Embryonic facial prominence (tissue), 1 donor: ENCODE results near the gene MOBP.

ENCODE experiments used
- DNase-seq: peaks from one replicate; pipeline ENCODE4 v3.0.0-alpha.2; 2016; ENCODE audit errors: extremely low spot score

Gene MOBP

DNA sequence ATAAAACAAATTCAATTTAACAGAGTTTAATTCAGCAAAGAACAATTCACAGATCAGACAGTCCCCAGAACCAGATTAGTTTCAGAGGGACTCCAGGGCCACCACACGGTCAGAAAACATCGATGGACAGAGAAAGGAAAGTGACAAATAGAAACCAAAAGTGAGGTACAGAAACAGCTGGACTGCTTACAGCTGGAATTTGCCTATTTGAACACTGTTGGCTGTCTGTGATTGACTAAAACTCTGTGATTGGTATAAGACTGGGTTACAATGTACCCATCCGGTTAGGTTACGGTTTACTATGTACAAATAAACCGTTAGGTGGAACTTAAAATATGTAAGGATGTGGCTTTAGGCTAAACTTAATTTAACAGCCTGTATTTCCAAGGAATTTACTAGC lies 30.3 kb downstream of the MOBP start:
- DNase-seq: no peak

DNA sequence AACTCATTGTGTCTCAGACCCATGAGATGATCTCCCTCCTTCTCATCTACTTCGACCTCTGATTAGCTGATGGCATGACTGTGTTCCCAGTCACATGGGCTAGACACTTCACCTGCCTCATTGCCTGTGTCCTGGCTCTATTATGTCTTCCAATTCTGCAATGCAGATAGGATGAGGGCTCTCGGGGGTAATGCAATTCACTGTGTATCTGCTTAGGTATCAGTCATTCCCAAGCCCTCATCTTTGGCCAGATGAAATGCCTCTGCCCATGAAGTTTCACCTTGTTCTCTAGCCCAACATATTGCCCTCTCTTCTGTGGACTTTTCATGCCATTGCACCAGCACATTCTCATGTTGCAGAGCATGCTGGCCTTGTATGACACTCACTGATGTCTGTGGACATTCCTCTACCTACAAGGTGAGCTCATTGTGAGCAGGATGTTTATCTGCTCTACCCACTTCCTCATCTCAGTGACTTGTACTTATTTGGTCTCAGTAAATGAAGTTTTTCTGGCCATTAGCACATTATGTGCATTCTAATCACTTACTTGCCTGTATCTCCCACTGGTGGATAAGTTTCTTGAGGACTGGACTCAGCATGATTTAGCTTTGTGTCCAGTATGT lies 32.3 kb downstream of the MOBP start:
- DNase-seq: no peak

DNA sequence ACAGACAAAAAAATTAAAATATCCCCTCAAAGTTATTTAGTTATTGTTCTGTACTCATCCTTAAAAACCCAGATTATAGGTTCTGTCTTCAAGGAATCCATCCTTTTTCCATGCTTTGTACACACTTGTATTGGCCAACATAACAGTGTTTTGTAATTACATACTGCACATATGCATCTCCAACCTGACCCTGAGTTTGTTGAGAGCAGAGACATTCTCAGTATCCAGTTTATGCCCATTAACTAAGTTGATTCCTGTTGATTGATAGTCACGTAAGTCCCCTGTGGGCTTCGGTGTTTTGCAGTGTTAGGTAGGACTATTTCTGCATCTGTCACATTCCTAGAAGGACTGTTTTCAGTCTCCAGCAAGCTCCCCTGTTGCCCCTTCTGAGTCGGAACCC lies 33.6 kb downstream of the MOBP start:
- no peak for DNase-seq

DNA sequence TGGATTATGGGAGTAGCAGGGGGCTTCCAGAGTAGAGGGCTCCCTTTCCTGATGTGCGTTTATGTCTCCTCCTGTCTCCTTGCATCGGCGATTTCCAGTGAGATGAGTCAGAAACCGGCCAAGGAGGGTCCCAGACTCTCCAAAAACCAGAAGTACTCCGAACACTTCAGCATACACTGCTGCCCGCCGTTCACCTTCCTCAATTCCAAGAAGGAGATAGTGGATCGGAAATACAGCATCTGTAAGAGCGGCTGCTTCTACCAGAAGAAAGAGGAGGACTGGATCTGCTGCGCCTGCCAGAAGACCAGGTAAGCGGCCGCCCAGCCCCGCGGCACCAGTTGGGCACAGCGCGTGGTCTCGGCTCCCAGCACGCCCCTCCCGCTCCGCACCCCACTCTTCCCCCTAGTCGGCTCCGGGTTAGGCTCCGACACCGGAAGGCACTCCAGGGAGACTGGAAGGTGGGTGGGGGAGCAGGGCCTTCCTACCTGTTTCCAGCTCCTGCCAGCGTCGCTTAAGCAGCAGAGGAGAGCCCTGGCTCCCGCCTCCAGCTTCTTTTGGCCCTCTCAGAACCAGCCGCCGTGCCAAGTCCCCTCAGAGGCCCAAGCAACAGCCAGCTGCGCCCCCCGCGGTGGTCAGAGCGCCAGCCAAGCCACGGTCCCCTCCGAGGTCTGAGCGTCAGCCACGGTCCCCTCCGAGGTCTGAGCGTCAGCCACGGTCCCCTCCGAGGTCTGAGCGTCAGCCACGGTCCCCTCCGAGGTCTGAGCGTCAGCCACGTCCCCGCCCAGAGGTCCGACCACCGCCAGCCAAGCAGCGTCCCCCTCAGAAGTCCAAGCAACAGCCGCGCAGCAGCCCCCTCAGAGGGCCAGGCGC lies 34.7 kb downstream of the MOBP start:
- DNase-seq: no peak

DNA sequence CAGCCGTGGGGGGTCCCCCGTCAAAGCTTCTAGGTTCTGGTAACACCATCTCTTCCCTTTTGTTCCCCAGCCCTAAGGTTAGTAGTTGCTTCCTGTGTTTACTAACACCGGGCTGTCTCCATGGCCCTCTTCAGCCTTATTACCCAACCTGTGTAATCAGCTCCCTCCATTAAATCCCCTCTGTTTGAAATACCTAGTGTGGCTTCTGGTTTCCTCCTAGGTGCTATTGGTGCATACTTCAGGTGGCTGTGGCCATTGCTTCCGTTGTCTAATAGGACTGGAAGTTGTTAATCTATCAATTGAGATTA lies 35.3 kb downstream of the MOBP start:
- DNase-seq: no peak

DNA sequence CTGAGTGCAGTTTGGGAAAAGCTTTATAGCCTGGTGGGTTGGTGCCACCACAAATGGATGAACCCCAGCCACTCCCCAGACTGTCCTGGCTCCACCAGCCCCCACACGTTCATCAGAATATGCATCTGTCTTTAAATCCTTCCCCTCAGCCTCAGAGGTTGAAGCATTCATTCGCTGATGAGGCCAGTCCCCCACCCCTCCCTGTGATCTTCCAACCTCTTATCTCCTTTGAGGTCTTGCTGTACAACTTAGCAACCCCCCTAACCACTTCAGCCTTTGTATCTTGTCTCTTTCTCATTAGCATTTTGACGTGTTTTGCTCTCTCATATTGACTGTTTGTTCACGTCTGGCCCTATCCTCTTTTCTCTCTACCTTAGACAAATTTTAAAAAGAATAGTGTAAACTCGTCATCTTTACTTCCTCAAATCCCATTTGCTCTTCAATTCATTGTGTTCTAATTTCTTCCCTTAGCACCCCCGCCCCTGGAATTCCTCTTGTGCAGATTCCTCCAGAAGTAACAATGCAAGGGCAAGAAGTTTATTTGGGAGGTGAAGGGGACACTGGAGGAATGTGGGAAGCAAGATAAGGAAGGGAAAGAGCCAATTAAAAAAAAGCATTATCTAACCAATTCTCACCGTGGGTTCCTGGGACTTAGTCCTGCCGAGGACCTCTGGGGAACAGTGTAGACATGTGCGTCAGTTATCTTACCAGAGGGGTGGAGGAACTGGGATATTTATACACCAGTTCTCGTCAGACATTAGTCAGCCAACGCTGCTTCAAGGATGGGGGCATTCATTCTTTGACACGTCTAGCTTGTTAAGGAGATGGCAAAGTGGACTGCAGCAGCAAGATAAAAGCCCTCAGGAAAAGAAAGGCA lies 38.6 kb downstream of the MOBP start:
- DNase-seq: no peak

DNA sequence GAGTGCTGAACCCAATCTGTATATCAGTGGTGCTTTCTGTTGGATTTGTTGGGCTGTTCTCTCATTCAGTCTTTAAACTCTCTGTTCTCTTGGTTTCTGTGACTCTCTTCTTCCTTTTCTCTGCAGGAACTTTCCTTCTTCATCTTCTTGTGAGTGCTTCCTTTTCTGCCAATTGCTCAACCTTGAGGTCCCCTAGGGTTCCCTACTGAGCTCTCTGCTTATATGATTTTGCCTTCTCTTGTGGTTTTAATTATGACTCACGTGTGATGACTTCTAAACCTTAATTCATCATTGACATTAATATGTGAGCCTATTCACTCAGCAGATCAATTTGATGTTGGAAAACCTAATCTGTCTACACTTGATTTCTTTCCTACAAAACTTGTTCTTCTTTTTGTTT lies 39.4 kb downstream of the MOBP start:
- no peak for DNase-seq

DNA sequence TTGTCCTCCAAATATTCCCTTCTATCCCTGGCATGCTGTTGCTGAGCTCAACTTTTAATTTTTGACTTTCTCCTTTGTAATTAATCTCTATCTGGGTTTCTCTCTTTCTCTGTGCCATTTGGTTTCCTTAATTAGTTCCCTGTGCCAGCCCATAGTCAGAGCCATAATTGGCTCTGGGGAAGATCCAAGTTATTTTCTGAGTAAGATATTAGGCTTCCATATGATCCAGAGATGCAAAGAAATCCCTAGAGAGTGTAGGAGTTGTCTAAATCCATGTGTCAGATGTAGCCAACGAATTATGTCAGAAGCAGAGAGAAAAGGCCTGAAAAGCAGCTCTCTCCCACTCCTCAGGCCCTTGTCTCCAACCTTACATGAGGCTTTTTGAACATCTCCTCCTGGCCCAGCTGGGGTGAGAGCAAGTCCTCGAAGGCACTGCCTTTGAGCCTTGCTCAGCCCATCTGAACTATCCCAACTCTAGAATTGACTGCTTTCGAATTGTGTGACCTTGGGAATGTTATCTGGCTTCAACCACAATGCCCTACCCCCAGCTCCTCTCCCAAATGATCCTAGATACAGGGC lies 46.4 kb downstream of the MOBP start:
- no peak for DNase-seq

DNA sequence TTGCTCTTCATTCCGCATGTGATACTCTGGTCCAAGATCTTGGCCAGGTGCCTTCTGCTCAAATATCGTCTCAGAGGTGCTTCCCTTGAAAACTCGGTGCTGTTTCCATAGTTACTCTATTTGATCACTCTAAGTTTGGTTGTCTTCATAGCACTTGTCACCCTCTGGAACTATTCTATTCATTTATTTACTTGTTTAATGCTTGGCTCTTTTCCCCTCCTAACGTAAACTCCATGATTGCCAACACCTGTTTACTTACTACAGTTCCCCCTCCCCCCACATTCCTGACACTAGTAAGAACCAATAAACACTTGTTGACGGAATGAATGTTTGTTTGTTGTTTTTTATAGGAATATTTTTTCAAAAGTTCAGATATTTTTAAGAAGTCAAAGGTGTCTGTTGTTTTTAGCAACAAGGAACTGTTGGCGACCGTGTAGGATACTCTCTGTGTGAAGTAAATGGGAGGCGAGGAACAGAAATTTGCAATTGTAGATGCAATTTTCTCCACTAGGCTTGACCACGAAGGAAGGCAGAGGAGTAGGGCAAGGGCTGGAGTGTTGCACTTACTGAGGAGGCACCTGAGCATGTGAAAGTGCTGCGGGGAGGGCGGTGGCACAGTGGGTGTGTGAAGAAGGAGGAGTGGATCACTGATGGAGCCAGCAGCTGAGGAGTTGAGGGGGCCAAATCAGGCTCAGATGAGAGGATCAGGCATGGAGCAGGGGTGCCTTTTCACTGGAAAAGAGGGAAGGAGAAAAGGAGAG lies 48.4 kb downstream of the MOBP start:
- no peak for DNase-seq

DNA sequence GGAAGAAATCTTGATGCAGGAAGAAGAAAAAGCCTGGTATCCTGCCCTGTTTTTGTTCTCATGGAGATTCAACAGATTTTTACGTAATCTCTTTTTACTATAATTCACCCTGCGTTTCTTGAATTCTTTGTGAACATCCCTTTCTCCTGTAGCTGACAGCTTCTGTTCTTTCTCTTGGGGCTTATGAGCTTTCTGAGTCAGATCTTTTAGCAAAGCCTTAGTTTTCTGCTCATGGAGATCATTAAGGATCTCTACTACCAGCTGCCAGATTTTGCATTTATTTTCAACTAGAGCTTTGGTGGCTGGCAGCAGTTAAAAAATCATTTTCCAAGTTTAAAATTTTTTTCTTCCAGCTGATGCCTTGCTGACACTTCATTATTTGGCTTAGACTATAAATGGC lies 51.6 kb downstream of the MOBP start:
- no peak for DNase-seq

DNA sequence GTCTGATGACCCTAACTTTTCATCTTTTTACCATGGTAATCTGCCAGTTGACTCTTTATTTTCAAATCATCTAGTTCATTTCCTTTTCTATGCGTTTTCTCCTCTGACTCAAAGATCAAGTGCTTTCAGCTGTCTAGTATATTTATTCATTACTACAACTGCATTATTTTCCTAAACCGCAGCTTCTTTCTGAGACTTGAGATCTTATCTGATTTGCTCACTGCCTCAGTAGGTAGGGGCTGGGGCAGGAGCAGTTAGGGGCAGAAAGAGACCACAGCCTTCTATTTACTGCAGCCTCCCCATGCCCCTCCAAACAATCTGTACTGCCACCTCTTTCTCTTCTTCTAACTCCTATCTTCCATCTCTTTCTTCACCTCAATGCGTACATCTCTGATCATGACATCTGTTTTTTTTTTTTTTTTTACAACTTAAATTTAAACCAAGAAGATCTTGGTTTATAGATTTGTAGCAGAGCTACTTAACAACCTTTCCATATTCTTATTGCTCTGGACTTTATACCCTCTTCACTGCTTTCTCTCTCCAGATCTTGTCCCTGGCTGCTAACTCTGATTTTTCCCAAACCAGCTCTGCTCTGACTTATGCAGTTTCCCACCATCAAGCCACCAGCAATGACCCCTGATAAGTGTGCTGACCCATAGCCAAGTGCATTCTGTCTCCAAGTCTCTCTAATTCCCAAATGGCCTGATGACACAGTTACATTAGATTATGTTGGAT lies 52.2 kb downstream of the MOBP start:
- no peak for DNase-seq

DNA sequence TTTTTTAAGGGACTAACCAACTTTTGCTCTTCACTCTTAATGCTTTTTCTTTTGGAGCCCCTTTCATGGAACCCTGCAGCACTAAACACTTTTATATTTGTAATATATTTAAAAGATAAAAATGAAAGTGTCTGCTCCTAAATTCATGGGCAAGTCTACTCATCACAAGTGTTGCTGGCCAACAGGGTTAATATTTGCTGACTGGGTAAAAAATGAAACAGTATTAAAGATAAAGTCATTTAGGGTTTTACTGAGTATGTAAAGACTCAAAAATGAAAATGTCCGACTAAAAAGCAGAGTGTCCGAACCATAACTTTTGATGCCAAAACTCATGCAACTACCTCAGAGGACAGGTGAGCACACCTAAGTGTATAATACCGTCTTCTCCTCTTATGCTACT lies 54.0 kb downstream of the MOBP start:
- DNase-seq: no peak

DNA sequence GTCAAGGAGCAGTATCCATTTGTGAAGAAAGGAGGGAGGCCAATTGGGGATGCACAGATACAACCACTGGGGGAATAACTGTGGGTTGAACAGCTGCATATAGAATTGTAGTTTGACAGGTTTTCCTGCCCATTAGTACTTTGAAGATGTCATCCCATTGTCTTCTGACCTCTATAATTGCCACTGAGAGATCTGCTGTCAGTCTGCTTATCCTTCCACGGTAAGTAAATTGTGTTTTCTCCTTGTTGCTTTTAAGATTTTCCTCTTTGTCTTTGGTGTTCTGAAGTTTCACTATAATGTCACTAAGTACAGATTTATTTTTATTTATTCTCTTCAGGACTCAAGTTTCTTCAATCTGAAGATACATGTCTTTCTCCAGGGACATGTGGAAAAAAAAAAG lies 56.6 kb downstream of the MOBP start:
- no peak for DNase-seq

DNA sequence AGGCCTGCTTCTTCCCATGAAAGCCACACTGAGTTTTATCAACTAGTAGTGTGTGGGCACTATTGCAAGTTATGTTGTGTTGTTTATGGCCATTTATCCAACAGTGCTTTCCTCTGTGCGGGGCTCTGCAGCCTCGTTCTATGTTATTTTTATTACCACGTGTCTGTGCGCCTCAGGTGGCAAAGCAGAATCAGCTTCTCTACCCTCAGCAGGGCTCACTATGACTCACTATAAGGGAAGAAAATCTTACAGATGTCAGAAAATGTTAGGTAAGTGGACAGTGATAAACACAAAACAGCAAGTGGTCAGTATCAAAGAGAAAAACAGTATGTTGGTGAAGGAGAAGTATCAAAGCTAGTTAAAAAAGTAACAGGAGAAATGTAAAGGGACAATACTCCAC lies 61.4 kb downstream of the MOBP start:
- no peak for DNase-seq

DNA sequence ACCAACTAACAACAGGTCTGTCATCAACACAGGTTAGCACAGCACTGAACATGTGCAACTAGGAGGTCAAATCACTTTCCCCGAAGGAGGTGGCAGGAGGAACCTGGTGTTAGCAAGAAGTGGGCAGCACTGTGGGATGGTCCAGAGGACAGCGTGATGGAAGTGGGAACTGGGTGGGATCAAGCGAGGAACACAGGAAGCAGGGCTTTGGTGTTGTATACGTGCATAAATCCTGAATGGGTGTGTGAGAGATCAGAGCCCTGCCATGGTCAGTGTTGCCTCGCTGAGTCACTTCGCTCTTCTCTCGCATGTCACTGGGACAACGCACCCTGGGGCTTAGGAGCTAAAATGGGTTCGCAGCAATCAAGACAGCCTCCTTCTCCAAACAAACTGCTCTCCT lies 62.1 kb downstream of the MOBP start:
- no peak for DNase-seq

DNA sequence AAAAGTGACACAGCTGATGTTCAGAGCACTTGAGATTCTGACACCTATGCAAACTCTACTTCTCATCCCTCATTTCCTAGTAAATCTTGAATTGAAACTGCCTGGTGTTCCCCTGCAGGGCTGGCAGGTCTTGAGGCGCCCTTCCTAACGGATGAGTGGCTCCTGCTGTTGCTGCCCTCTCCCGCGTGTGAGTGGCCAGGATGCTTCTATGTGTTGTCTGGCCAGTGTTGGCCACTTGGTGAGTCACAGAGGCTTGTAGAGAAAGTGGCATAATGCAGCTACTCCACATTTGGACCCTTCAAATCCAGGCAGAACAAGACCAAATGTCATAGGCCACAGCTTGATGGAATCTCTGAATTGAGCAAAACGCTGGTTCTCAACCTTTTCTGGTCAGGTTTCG lies 63.6 kb downstream of the MOBP start:
- no peak for DNase-seq

DNA sequence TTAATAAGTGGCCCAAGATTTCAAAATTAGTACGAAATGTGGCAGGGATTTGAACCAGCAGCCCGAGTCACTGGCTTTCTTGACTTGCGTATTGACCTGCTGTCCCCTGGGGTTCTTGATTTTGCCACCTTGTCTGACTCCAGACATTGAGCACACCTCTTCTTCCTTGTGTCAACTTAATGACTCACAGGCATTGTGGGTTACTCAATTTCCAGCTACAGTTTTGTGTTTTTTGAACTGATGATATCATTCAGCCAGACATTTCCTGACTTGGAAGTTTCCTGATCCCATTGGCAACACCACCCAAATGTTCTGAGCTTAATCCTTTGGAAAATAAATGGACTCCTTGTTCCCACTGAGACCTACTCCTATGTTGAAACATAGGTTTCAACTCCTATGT lies 64.2 kb downstream of the MOBP start:
- no peak for DNase-seq

DNA sequence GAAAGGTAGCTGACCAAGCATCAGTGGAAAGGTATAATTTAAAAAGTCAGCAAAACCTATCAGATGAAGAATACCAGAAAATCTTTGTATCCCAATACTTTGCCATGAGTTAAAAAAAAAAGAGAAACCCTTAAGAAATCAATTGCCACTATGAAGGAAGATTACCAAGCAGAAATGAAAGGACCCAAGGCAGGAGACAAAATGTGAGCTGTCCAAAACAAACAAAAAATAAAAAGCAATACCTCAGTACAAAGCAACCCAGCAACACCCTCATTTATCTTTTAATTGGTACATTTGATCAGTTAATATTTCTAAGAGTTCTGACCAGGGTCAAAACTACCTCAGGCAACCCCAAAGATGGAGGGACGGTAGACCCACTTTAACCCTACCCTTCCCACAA lies 65.3 kb downstream of the MOBP start:
- DNase-seq: no peak

DNA sequence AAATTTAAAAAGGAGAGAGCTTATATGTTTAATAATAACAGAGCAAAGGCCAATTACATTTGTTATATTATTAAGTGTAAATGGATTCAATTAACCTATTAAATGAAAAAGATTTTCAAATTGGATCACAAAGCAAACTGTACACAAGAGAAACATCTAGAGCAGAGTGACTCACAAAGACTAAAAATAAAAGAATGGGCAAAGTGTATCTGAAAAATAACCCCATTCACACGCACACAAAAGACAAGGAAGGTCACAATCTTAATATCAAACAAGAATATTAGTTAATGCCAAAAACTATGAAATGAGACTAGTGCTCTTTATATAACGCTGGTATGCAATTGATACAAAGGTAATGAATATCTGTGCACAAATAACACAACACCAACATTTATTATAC lies 65.7 kb downstream of the MOBP start:
- no peak for DNase-seq

DNA sequence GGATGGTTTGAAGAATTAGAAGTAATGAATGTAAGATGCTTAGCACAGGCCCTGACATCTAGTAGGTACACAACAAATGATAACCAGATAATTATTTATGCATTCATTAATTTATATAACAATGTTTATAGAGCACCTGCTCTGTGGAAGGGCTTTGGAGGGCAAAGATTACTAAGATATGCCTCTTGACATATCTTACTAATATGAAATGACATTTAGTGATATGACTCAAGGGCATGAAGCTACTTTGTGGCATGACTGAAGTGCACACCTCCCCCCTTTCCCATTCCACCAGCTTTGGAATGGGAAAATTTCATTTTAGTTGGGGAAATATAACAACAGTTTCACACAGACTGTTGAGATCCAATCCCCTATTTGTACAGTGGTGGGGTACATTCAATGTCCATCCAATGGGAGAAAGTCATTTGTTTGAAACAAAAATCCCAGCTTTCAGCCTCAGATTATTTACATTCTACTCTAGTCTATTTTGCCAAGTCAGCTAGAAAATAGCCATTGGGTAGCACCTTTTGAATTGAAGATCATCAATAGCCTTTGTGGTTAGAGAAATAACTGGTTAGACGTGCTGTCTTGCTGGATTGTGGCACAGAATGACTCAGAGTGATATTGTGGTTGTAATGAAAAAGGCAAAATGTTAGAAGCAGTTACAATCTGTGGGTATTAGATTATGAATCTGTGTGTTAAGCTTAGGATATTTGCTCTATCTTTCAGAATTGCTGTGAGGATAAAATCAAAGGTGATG lies 72.9 kb downstream of the MOBP start:
- DNase-seq: no peak
